BJ (cell line): Measurements from ENCODE around the gene GALNT17. TPM values are rescaled to one million over a fixed set of nuclear protein-coding genes. Genes with fewer than 3 reads are reported as not detected.

Source experiments
- CTCF ChIA-PET: fragments of 350-600 bp; formaldehyde crosslinking; extraction: SDS; loops from one replicate; lab custom pipeline; 2021; ENCODE audit warnings: antibody characterized with exemption, inconsistent platforms; lab: Yijun Ruan, JAX
- POLR2A ChIA-PET: fragments of 300-600 bp; sonication (Branson Sonifier 250); formaldehyde crosslinking; extraction: SDS; loops from one replicate; lab custom pipeline; 2021; ENCODE audit warnings: antibody characterized with exemption; lab: Charles Lee
- DNase-seq: peaks from one replicate; pipeline ENCODE4 v3.0.0-alpha.2; 2011; ENCODE audit warnings: low read depth
- H3K27me3 ChIP-seq: 2 replicates; pipeline ENCODE4 v1.6.0; 2011; ENCODE audit warnings: low read length; ENCODE audit not compliant: control insufficient read depth, insufficient read depth
- H3K36me3 ChIP-seq: 2 replicates; pipeline ENCODE4 v1.5.1; 2011; ENCODE audit warnings: low read length; ENCODE audit not compliant: control insufficient read depth, insufficient read depth
- H3K4me3 ChIP-seq: 2 replicates; pipeline ENCODE4 v1.5.1; 2011; ENCODE audit warnings: low read depth, mild to moderate bottlenecking, control low read depth, low read length
- CTCF ChIP-seq: IDR thresholded peaks from 2 replicates; pipeline ENCODE4 v1.5.1; 2011; ENCODE audit warnings: low read depth, mild to moderate bottlenecking, control low read depth, inconsistent platforms, low read length, moderate library complexity; ENCODE audit not compliant: insufficient read depth
- polyA plus RNA-seq: library from polyadenylated mRNA; depleted of rRNA; stranded (reverse); fragments of >200 nt; gene quantifications from 2 replicates; pipeline ENCODE4 v1.2.3, GENCODE V29; 2011
- small RNA-seq: library from RNA; depleted of rRNA; stranded (forward); fragments of <200 nt; gene quantifications from one replicate; pipeline ENCODE3, GENCODE V24; 2012; ENCODE audit warnings: low replicate concordance, low read depth; ENCODE audit not compliant: insufficient read length

The GALNT17 gene
- polyA plus RNA-seq, 1 experiment = not detected

GRCh38 chr7:71753956-71754664 is 622.2 kb downstream of the GALNT17 start:
- DNase-seq = no peak
- ChIA-PET CTCF (no interaction called here), POLR2A (no interaction called here)
- Histone ChIP-seq H3K36me3 (no peaks in the 10 kb centered on the region), H3K27me3 (no peaks in the 10 kb centered on the region), H3K4me3 (no peak overlapping the region)
- TF ChIP-seq CTCF = no peak

GRCh38 chr7:71754828-71755227 is 622.9 kb downstream of the GALNT17 start:
- ChIA-PET POLR2A (no interaction called here), CTCF (interaction anchor here (0.6 kb wide), 1 partner anchor 13 kb away, joined by 3 read pairs; no protein-coding TSS in a partner anchor)
- DNase-seq = no peak
- H3K4me3 ChIP-seq = no peak overlapping the region
- TF ChIP-seq CTCF = no peak
- no peaks in the 10 kb centered on the region for H3K36me3 ChIP-seq
- H3K27me3 ChIP-seq = no peaks in the 10 kb centered on the region

- no peak for TF ChIP-seq CTCF
- no peaks in the 10 kb centered on the region for H3K36me3 ChIP-seq
- ChIA-PET POLR2A (no interaction called here), CTCF (interaction anchor here (0.6 to 2.3 kb wide), 3 partner anchors 10 to 933 kb away, joined by 3 to 8 read pairs (median 3); no protein-coding TSS in a partner anchor)
- H3K27me3 ChIP-seq = no peaks in the 10 kb centered on the region
- no peak for DNase-seq
- H3K4me3 ChIP-seq = no peak overlapping the region
Measured at GRCh38 chr7:71761336-71761735, 629.4 kb downstream of the GALNT17 start.

Small RNA genes within 50 kb of the gene (small RNA-seq; reads per million reads assigned to genes)
- not detected for gene MIR3914-1
- not detected for gene RN7SKP75
